Measurements from ENCODE around the gene LCT. TPM values are rescaled to one million over a fixed set of nuclear protein-coding genes. Genes with fewer than 3 reads are reported as not detected.

Gene LCT
- total RNA-seq, 2 donors from 2014 or later = 0.11 TPM

- no peak for TF ChIP-seq CTCF (conservative IDR thresholded peaks at IDR 0.05)
- Mint-ChIP-seq H3K27ac (no peak overlapping the region), H3K4me3 (no peak overlapping the region), H3K27me3 (ENCODE audit: insufficient read depth) (no peaks in the 10 kb centered on the region), H3K9me3 (no peaks in the 10 kb centered on the region), H3K4me1 (no peaks in the 10 kb centered on the region), H3K36me3 (ENCODE audit: low read depth) (peaks cover 46% of the 10 kb centered on the region)
- H3K4me1 ChIP-seq (ENCODE audit: control insufficient read depth, insufficient read depth, low read length) = no peaks in the 10 kb centered on the region
- H3K36me3 ChIP-seq (ENCODE audit: control insufficient read depth, insufficient read depth, low read length) = peaks cover 60% of the 10 kb centered on the region
- H3K9me3 ChIP-seq (ENCODE audit: control insufficient read depth, low read length) = no peaks in the 10 kb centered on the region
- no peak overlapping the region for H3K27ac ChIP-seq (ENCODE audit: low read depth, low read length)
- 90 to 100% methylated on average over 1 to 2 of the region's 2 CpGs for WGBS, 2 experiments (ENCODE audit: insufficient coverage in 1 of 2, insufficient read length in 1 of 2)
- H3K4me3 ChIP-seq (ENCODE audit: low read length) = no peak overlapping the region
- DNase-seq = no peak
- no peak overlapping the region for H3K9ac ChIP-seq (ENCODE audit: extremely low read depth, low read length, poor library complexity, severe bottlenecking)
- H3K27me3 ChIP-seq (ENCODE audit: control insufficient read depth, insufficient read depth, low read length, poor library complexity, severe bottlenecking) = no peaks in the 10 kb centered on the region
These were observed 2.7 kb upstream of the LCT start for GRCh38 chr2:135839713-135840112.

- WGBS, 2 experiments (ENCODE audit: insufficient coverage in 1 of 2, insufficient read length in 1 of 2) = 95 to 97% methylated on average over 3 of the region's 3 CpGs
- no peaks in the 10 kb centered on the region for H3K9me3 ChIP-seq (ENCODE audit: control insufficient read depth, low read length)
- H3K4me3 Mint-ChIP-seq = no peak overlapping the region
- DNase-seq = no peak
- H3K27ac Mint-ChIP-seq = no peak overlapping the region
- no peaks in the 10 kb centered on the region for H3K4me1 Mint-ChIP-seq
- TF ChIP-seq CTCF (conservative IDR thresholded peaks at IDR 0.05) = no peak
- no peaks in the 10 kb centered on the region for H3K27me3 ChIP-seq (ENCODE audit: control insufficient read depth, insufficient read depth, low read length, poor library complexity, severe bottlenecking)
- no peaks in the 10 kb centered on the region for H3K9me3 Mint-ChIP-seq
- H3K4me3 ChIP-seq (ENCODE audit: low read length) = no peak overlapping the region
- H3K36me3 ChIP-seq (ENCODE audit: control insufficient read depth, insufficient read depth, low read length) = peaks cover 48% of the 10 kb centered on the region
- no peaks in the 10 kb centered on the region for H3K4me1 ChIP-seq (ENCODE audit: control insufficient read depth, insufficient read depth, low read length)
- H3K9ac ChIP-seq (ENCODE audit: extremely low read depth, low read length, poor library complexity, severe bottlenecking) = no peak overlapping the region
- no peak overlapping the region for H3K27ac ChIP-seq (ENCODE audit: low read depth, low read length)
- peaks cover 34% of the 10 kb centered on the region for H3K36me3 Mint-ChIP-seq (ENCODE audit: low read depth)
- no peaks in the 10 kb centered on the region for H3K27me3 Mint-ChIP-seq (ENCODE audit: insufficient read depth)
These were observed 1.5 kb upstream of the LCT start for GRCh38 chr2:135838502-135838901.

DNA sequence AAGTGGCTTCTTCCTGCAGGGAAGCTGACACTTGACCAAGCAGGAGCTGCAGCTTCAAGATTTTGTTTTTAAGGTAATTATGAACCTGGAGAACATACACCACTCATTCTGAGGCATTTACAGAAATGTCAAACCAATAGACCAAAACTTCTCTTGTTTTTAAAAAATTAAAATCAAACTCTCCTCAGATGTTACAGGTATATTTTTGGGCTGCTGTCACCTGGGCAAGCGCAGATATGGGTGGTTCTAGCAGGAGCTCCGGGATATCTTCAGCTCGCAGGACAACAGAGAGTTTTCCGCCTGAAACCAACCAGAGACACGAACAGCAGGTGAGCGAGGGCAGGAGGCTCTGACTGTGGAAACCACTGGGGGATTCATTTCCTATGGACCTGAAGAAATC lies 4.1 kb downstream of the LCT start:
- no peaks in the 10 kb centered on the region for H3K27me3 Mint-ChIP-seq (ENCODE audit: insufficient read depth)
- DNase-seq = no peak
- TF ChIP-seq CTCF (conservative IDR thresholded peaks at IDR 0.05) = no peak
- H3K9ac ChIP-seq (ENCODE audit: extremely low read depth, low read length, poor library complexity, severe bottlenecking) = no peak overlapping the region
- no peaks in the 10 kb centered on the region for H3K4me1 ChIP-seq (ENCODE audit: control insufficient read depth, insufficient read depth, low read length)
- no peaks in the 10 kb centered on the region for H3K9me3 Mint-ChIP-seq
- H3K27ac Mint-ChIP-seq = no peak overlapping the region
- no peaks in the 10 kb centered on the region for H3K36me3 ChIP-seq (ENCODE audit: control insufficient read depth, insufficient read depth, low read length)
- H3K9me3 ChIP-seq (ENCODE audit: control insufficient read depth, low read length) = no peaks in the 10 kb centered on the region
- no peak overlapping the region for H3K4me3 Mint-ChIP-seq
- H3K27me3 ChIP-seq (ENCODE audit: control insufficient read depth, insufficient read depth, low read length, poor library complexity, severe bottlenecking) = no peaks in the 10 kb centered on the region
- H3K27ac ChIP-seq (ENCODE audit: low read depth, low read length) = no peak overlapping the region
- H3K4me3 ChIP-seq (ENCODE audit: low read length) = no peak overlapping the region
- no peaks in the 10 kb centered on the region for H3K36me3 Mint-ChIP-seq (ENCODE audit: low read depth)
- H3K4me1 Mint-ChIP-seq = no peaks in the 10 kb centered on the region
- 89 to 94% methylated on average over 5 to 6 of the region's 6 CpGs for WGBS, 2 experiments (ENCODE audit: insufficient coverage in 1 of 2, insufficient read length in 1 of 2)

Measured in endodermal cell (in vitro differentiated cells).